Adrenal gland (tissue), 12 donors: ENCODE data around the gene PIEZO2. TPM values are rescaled to one million over a fixed set of nuclear protein-coding genes. Genes with fewer than 3 reads are reported as not detected.
"Not testable (repeated sequence)": the region's sequence is repeated elsewhere in the genome, so short reads cannot be mapped to it uniquely, and the experiment has no call there.

Source experiments
- DNase-seq, 7 donors: peaks; one replicate each; pipeline ENCODE4 v3.0.0-alpha.2; 2019 to 2020
- H3K27ac ChIP-seq, 5 donors: fragments of 200-600 bp; sonication (generic) in 4 of 5; 1 replicate in 3 of 5; 2 replicates in 2 of 5; pipeline versions ENCODE4 v1.5.1 to v1.8.0; 2016 to 2020; ENCODE audit warnings: mild to moderate bottlenecking in 1 of 5
- H3K27me3 ChIP-seq: fragments of 200-600 bp; 2 replicates; pipeline ENCODE4 v1.8.0; 2021
- H3K36me3 ChIP-seq, 2 donors: fragments of 200-600 bp; replicated peaks in 1 of 2; 1 replicate in 1 of 2; 2 replicates in 1 of 2; pipeline versions ENCODE4 v1.5.1 to v1.8.0; 2018 to 2022
- H3K4me1 ChIP-seq, 2 donors: fragments of 200-600 bp; replicated peaks in 1 of 2; 1 replicate in 1 of 2; 2 replicates in 1 of 2; pipeline versions ENCODE4 v1.5.1 to v1.8.0; 2018 to 2021
- H3K4me3 ChIP-seq, 4 donors: fragments of 200-600 bp; sonication (generic) in 3 of 4; one replicate each; pipeline ENCODE4 v1.5.1; 2016 to 2018
- H3K9me3 ChIP-seq, 3 donors: fragments of 200-600 bp; sonication (generic) in 1 of 3; replicated peaks in 1 of 3; 1 replicate in 2 of 3; 2 replicates in 1 of 3; pipeline versions ENCODE4 v1.5.1 to v1.8.0; 2016 to 2021
- POLR2A ChIP-seq, 2 donors: fragments of 450-650 bp; IDR thresholded peaks; one replicate each; pipeline ENCODE4 v1.6.1; 2017; ENCODE audit warnings: antibody characterized with exemption in 2 of 2, mild to moderate bottlenecking in 2 of 2, moderate library complexity in 1 of 2
- WGBS, 4 donors: extraction: QIAGEN DNeasy Blood & Tissue Kit in 2 of 4; methylation state at CpG; one replicate each; pipeline versions ENCODE4 v1.1.5 to v1.1.7; 2013 to 2017; 5-methylcytosine and 5-hydroxymethylcytosine counted together
- intact Hi-C, 2 donors: fragments of 100-400 bp; cut with DNase I; formaldehyde crosslinking; loops; one replicate each; pipeline versions ENCODE4 v1.14.1 to v1.15.0; 2022 to 2023
- polyA plus RNA-seq, 3 donors: library from polyadenylated mRNA; stranded (reverse); fragments of 200-250 nt in 2 of 3; fragments of 350-450 nt in 1 of 3; fragmentation: Illumina TruSeq in 1 of 3; extraction: RNeasy Lipid Tissue Mini Kit (QIAGEN cat#74804) in 1 of 3; gene quantifications; one replicate each; pipeline ENCODE4 v1.2.3, GENCODE V29; 2013 to 2014
- total RNA-seq, 9 donors: library from RNA; depleted of rRNA in 4 of 9; stranded (reverse); fragments of >200 nt in 4 of 9; fragments of 120-200 nt in 1 of 9; fragmentation: NEBNext Ultra II Directional in 1 of 9; extraction: Animal tissue kit (Norgen Biotek cat#: 25700) in 1 of 9; gene quantifications; one replicate each; pipeline versions ENCODE4 v1.1.0 to v1.2.4, GENCODE V29; 2013 to 2023
- TF ChIP-seq, protein P1 (sequence below), 6 experiments: fragments of 450-650 bp in 4 of 6; fragments of 200-600 bp in 2 of 6; sonication (generic) in 1 of 6; IDR thresholded peaks; 1 replicate in 5 of 6; 2 replicates in 1 of 6; pipeline versions ENCODE4 v1.5.1 to v1.8.0; 2016 to 2021; ENCODE audit warnings: antibody characterized with exemption in 6 of 6, mild to moderate bottlenecking in 2 of 6, moderate library complexity in 1 of 6
- donor health status: healthy with polysubstance abuse.
- donor health status: Bipolar disorder and iron deficiency.
- donor health status: DM: yes; HTN: yes; CAD: no.
- donor health status: DM: no; HTN: no; CAD: no.
- donor health status: DM: no; HTN: no; CAD: no.
- donor health status: DM: yes; HTN: yes; CAD: no.

The PIEZO2 gene
- total and polyA plus RNA-seq, 12 donors, result 0.88 to 18.0 (median 2.6) TPM

DNA sequence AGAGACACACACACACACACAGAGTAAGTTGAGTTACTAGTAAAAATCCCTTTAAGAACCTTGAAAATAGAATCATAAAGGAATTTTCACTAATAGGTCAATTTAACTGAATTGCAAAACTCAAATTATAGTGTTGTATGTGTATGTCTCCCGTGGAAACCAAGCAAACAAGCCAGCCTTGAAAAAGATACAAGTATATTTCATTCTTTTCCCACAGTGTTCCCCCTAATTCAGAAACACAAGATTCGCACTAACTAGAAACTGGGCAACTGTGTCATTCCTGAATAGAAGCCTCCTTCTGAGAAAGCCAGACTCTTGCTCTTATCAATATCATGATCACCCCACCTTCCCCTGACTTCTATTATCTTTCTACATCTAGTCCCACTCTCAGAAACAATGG lies 229.5 kb downstream of the PIEZO2 start:
- no peak for DNase-seq
- Histone ChIP-seq H3K36me3 (no peaks in the 10 kb centered on the region), H3K4me3 (no peak overlapping the region), H3K4me1 (no peaks in the 10 kb centered on the region), H3K9me3 (no peaks in the 10 kb centered on the region), H3K27ac (no peak overlapping the region), H3K27me3 (no peaks in the 10 kb centered on the region)
- TF ChIP-seq POLR2A (IDR thresholded peaks at IDR 0.05), result no peak
- TF ChIP-seq, protein P1, sequence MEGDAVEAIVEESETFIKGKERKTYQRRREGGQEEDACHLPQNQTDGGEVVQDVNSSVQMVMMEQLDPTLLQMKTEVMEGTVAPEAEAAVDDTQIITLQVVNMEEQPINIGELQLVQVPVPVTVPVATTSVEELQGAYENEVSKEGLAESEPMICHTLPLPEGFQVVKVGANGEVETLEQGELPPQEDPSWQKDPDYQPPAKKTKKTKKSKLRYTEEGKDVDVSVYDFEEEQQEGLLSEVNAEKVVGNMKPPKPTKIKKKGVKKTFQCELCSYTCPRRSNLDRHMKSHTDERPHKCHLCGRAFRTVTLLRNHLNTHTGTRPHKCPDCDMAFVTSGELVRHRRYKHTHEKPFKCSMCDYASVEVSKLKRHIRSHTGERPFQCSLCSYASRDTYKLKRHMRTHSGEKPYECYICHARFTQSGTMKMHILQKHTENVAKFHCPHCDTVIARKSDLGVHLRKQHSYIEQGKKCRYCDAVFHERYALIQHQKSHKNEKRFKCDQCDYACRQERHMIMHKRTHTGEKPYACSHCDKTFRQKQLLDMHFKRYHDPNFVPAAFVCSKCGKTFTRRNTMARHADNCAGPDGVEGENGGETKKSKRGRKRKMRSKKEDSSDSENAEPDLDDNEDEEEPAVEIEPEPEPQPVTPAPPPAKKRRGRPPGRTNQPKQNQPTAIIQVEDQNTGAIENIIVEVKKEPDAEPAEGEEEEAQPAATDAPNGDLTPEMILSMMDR (IDR thresholded peaks at IDR 0.05), result no peak
- intact Hi-C loops, result no loop called here
- 83 to 94% (median 90%) methylated on average over 2 of the region's 2 CpGs for WGBS, 4 donors

DNA sequence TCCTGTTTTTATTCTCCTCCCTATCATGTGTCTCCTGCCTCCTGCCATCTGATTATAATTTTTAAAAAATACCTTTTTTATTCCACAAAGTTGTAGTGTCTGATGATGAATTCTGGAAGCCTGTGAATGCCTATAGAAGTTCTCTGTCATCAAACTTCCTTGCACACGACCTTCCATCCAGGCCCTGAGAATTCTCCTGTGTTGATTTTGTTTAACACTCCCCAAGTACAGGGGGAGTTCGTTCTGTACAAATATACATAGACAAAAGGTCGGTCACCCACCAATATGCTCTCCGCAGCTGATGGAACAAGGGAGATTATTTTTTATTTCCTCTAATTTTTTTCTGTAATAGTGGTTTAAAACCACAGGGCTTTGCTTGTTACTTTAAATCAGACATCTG lies 232.5 kb downstream of the PIEZO2 start:
- intact Hi-C loops, result no loop called here
- no peak for TF ChIP-seq POLR2A (IDR thresholded peaks at IDR 0.05)
- TF ChIP-seq, protein P1 (IDR thresholded peaks at IDR 0.05), result no peak
- H3K9me3 ChIP-seq, result no peaks in the 10 kb centered on the region

DNA sequence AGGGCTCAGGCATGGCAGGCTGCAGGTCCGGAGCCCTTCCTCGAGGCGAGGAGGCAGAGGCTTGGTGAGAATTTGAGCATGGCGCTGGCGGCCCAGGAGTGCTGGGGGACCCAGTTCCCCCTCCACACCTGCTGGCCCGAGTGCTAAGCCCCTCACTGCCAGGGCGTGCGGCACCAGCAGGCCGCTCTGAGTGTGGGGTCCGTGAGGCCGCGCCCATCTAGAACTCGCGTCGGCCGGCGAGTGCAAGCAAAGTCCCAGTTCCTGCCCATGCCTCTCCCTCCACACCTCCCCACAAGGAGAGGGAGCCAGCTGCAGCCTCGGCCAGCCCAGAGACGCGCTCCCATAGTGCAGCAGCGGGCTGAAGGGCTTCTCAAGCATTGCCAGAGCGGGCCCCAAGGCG lies 233.0 kb downstream of the PIEZO2 start:
- Histone ChIP-seq H3K36me3 (no peaks in the 10 kb centered on the region), H3K4me3 (no peak overlapping the region), H3K27ac (no peak overlapping the region), H3K9me3 (no peaks in the 10 kb centered on the region), H3K27me3 (no peaks in the 10 kb centered on the region), H3K4me1 (no peaks in the 10 kb centered on the region)
- TF ChIP-seq, protein P1 (IDR thresholded peaks at IDR 0.05), result no peak
- no peak for TF ChIP-seq POLR2A (IDR thresholded peaks at IDR 0.05)
- intact Hi-C loops, result no loop called here
- WGBS, 4 donors, result 77 to 92% (median 87%) methylated on average over 6 to 23 of the region's 23 CpGs
- DNase-seq, result no peak

More for the DNA sequence above, 232.5 kb downstream of the PIEZO2 start:
- no peak overlapping the region for H3K27ac ChIP-seq
- no peaks in the 10 kb centered on the region for H3K36me3 ChIP-seq
- no peaks in the 10 kb centered on the region for H3K27me3 ChIP-seq
- H3K4me1 ChIP-seq, result no peaks in the 10 kb centered on the region
- no peak overlapping the region for H3K4me3 ChIP-seq
- no peak for DNase-seq
- 43 to 45% (median 43%) methylated on average over 4 of the region's 4 CpGs for WGBS, 4 donors

DNA sequence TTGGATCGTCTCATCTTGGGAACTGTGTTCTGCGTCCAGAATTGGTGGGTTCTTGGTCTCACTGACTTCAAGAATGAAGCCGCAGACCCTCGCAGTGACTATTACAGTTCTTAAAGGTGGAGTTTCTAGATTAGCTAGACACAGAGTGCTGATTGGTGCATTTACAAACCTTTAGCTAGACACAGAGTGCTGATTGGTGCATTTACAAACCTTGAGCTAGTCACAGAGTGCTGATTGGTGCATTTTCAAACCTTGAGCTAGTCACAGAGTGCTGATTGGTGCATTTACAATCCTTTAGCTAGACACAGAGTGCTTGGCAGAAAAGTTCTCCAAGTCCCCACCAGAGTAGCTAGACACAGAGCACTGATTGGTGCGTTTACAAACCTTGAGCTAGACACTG lies 233.6 kb downstream of the PIEZO2 start:
- H3K4me3 ChIP-seq, H3K27me3 ChIP-seq, intact Hi-C loops, H3K9me3 ChIP-seq, H3K4me1 ChIP-seq, H3K27ac ChIP-seq, H3K36me3 ChIP-seq, DNase-seq: not testable (repeated sequence)
- 89 to 95% (median 92%) methylated on average over 4 to 5 of the region's 5 CpGs for WGBS, 4 donors

DNA sequence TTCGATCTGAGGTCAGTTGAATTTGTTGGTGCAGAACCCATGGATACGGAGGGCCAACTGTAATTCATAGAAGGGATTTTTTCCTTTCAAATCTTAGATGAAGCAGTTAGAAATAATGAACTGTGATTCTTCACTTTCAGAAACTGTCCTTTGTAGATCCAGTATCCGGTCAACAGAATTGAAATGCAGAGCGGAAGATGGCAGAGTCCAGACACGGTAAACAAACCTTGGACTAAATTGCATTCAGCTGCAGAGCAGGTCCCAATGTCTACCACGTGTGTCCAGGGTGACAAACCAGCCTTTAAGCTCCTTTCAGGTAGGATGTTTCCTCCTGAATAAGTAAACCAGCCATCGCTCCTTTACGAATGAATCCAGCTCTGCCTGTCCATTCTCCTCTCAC lies 234.8 kb downstream of the PIEZO2 start:
- H3K9me3 ChIP-seq, H3K36me3 ChIP-seq, H3K27ac ChIP-seq, DNase-seq, H3K27me3 ChIP-seq, H3K4me3 ChIP-seq, H3K4me1 ChIP-seq, intact Hi-C loops: not testable (repeated sequence)
- WGBS, 4 donors, result 83 to 92% (median 86%) methylated on average over 6 of the region's 8 CpGs
